Epithelial cell of prostate (primary cell): Measurements from ENCODE around the gene PPP4R3A.
A peak's percentile ranks its signal among the peaks of the same experiment; 100 is the strongest.
"Not testable (repeated sequence)": the region's sequence is repeated elsewhere in the genome, so short reads cannot be mapped to it uniquely, and the experiment has no call there.

Experiments
- DNase-seq: peaks from one replicate; pipeline ENCODE4 v3.0.0-alpha.2; 2011; ENCODE audit warnings: low read depth, low spot score
- H3K27ac ChIP-seq: fragments of 450-650 bp; 2 replicates; pipeline ENCODE4 v1.5.1; 2017; ENCODE audit warnings: mild to moderate bottlenecking

The PPP4R3A gene

DNA sequence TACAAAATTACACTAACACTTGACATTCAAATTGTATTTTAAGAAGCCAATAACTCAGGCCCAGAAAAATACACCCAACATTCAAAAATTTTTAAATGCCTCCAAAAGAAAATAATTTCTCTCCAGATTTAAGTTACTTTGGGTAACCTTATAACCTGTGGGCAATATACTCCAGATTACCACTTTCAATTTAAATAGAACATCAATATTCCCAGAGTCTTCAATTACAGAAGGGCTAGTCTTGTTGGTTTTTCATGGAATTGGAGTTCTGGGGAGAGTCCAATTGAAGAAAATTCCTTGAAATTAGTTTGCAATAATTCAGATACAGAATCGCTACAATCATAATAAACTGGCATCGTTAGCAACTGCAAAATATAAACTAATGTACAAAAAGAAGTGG lies 2.0 kb downstream of the PPP4R3A start:
- DNase-seq, result no peak
- H3K27ac ChIP-seq, result no peak overlapping the region

DNA sequence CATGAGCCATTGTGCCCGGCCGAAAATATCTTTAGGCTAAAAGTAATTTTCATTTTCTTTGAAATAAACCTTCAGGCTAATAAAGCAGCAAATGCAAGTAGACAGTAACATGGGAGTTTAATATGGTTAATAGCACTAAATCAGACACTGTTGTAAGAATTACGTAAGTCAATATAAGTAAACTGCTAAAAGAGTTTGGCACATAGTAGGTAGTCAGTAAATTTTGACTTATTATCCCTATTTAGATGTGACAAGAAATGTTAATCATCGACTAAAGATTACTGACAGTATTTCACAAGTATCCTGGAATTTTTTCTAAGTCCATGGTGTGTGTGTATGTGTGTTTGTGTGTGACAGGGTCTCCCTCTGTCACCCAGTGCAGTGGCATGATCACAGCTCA lies 3.9 kb downstream of the PPP4R3A start:
- no peak for DNase-seq
- H3K27ac ChIP-seq, result no peak overlapping the region

DNA sequence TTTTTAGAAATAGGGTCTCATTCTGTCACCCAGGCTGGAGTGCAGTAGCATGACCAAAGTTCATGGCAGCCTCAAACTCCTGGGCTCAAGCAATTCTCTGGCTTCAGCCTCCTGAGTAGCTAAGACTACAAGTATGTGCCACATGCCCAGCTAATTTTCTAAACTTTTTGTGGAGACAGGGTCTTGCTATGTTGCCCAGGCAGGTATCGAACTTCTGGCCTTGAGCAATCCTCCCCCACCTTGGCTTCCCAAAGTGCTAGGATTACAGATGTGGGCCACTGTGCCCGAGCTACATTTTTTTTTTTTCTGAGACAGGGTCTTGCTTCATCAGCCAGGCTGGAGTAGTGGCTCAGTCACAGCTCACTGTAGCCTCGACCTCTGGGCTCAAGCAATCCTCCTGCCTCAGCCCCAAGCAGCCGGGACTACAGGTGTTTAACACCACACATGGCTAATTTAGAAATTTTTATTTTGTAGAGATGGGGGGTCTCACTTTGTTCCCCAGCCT lies 7.1 kb downstream of the PPP4R3A start:
- no peak for DNase-seq
- no peak overlapping the region for H3K27ac ChIP-seq

DNA sequence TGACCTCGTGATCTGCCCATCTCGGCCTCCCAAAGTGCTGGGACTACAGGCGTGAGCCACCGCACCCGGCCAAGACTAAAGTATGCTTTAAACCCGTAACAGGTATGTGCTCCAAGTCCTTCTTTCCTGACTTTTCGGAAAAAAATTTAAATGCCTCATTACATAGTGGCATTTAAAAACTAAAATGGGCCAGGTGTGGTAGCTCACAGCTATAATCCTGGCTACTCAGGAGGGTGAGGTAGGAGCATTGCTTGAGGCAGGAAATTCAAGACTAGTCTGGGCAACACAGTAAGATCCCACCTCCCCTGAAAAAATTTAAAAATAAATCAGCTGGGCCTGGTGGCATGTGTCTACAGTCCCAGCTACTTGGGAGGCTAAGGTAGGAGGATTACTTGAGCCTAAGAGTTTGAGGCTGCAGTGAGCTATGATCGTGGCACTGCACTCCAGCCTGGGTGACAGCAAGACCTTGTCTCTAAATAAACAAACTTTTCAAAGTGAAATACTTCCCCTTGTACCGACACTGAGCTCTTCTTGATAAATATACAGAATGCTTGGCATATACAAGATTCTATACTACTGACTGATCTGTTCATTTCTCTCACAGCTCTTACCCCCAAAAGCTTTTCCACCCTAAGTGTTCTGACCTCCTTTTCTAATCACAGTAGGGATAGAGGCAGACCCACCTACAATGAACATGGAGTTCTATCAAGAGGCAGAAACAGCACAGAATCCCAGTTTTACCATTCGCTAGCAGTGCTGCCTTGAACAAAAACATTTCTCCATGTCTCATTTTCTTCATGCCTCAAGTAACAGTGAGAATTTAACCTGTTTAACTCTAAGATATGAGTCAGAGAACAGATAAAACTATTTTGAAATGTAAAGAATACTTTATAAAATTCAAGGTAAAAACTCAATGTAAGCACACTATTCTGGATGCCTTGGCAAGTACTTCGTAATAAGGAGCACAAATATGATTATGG lies 7.9 kb downstream of the PPP4R3A start:
- no peak overlapping the region for H3K27ac ChIP-seq
- DNase-seq, result no peak

DNA sequence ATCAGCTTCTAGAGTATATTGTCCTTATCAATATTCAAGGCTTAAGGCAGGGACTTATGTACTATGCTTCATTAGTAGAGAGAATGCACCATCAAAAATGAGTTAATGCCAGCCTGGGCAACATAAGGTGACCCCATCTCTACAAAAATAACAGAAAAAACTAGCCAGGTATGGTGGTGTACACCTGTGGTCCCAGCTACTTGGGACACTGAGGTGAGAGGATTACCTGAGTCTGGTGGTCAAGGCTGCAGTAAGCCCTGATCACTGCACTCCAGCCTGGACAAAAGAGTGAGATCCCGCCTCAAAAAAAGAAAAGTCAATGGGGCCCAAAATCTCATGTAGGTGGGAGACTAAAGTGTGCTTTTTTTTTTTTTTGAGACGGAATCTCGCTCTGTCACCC lies 8.8 kb downstream of the PPP4R3A start:
- H3K27ac ChIP-seq, result no peak overlapping the region
- no peak for DNase-seq

DNA sequence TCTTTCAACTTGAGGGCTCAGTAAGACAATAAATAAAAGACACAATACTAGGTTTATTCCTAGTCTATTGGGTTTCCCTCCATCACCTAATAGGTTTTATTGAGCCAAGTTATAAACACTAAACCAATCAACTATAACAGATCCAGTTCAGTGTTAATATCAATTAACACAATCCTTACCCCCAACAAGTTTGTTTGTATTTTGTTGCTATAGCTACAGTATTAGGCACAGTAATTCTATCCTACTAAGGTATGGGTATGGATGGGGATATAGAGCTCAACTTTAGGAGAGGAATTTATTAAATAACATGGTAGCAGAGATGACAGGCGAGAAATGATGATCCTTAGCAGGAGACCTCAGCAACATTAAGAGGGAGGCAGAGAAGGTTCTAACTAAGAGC lies 13.3 kb downstream of the PPP4R3A start:
- DNase-seq, result no peak
- H3K27ac ChIP-seq, result no peak overlapping the region

DNA sequence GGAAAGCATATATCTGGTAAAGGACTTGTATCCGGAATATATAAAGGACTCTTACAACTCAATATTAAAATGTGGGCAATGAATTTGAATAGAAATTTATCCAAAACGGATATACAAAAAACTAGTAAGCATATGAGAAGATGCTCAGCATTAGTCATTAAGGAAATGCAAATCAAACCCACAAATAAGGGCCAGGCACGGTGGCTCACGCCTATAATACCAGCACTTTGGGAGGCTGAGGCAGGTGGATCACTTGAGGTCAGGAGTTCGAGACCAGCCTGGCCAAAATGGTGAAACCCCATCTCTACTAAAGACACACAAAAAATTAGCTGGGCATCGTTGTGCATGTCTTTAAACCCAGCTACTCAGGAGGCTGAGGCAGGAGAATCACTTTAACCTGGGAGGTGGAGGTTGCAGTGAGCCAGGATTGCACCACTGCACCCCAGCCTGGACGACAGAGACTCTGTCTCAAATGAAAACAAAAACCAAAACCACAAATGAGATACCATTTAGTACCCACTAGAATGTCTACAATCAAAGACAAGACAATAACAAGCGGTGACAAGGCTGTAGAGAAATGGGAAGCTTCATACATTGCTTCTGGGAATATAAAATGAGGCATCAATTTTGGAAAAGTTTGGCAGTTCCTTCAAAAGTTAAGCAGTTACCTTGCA lies 15.6 kb downstream of the PPP4R3A start:
- not testable (repeated sequence) for H3K27ac ChIP-seq, DNase-seq

DNA sequence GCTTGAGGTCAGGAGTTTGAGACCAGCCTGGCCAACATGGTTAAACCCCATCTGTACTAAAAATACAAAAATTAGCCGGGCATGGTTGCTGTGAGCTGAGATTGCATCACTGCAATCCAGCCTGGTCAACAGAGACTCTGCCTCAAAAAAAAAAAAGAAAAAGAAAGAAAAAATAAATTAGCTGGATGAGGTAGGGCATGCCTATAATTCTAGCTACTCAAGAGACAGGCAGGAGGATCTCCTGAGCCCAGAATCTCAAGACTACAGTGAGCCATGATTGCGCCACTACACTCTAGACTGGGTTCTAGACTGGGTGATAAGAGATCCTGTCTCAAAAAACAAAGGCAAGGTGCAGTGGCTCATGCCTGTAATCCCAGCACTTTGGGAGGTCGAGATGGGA lies 16.9 kb downstream of the PPP4R3A start:
- DNase-seq, result no peak
- no peak overlapping the region for H3K27ac ChIP-seq

DNA sequence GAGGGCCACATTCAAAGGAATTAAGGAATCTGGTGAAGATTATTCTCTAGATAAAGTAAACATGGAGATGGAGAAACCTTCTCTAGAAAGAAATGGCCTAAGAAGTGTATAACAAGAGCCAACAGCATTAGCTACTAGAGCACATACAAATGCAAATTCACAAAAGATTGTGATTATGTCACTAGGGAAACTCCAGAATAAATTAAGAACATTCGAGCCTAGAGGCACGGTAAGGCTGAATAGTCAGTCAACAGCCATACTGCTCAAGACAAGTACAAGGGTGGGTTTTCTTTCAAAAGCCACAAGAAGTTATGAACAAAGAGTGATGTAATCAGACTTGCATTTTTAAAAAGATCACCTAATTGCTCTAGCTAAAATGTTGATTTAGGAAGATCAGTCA lies 25.4 kb downstream of the PPP4R3A start:
- H3K27ac ChIP-seq, result no peak overlapping the region

DNA sequence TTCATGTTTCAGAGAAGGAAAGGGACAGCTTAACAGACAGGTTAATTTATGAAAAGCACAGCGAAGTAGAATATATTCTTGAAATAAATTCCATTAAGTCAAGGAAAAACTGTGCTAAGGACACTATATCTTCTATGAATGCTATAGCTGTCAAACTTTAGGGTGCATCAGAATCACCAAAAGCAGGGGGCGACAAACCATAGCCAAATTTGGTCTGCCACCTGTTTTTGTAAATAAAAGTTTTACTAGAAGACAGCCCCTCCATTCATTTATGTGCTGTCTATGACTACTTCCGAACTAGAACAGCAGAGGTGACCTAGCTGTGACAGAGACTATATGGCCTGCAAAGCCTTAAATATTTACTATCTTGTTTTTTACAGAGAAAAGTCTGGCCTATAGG lies 25.9 kb downstream of the PPP4R3A start:
- H3K27ac ChIP-seq, result no peak overlapping the region
- no peak for DNase-seq

More for the DNA sequence above, 25.4 kb downstream of the PPP4R3A start:
- no peak for DNase-seq

DNA sequence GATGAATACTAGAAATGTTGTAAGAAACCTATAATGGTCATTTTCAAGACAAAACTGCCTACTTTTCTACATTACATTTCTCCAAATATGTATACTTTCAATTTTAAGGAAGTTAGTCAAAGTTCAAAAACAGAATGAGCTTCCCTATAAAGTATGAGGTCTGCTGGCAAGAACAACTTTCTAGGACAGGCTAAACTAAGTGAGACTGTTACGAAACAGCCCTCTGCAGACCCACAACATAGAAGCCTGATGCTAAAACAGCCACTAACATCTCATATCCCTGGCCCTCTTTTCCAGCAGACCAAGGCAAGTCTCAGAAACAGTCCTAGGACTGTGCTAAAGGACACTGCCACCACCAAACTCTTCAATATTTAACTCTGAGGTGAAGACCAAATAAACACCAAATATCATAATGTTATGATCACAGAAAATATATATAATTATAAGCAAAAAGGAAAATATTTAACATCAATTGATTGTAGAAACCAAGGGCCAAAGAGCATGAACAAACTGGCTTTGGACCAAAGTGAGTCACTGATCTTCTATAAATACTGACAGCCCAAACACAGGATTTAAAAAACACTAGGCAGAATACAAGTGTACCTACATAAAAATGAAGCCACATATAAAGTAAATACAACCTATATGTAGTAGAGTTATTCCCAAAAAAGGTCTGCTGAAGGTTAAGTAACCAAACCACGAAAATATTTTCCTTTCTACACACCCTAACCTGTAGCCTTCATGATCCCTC lies 27.7 kb downstream of the PPP4R3A start:
- DNase-seq, result no peak
- no peak overlapping the region for H3K27ac ChIP-seq

DNA sequence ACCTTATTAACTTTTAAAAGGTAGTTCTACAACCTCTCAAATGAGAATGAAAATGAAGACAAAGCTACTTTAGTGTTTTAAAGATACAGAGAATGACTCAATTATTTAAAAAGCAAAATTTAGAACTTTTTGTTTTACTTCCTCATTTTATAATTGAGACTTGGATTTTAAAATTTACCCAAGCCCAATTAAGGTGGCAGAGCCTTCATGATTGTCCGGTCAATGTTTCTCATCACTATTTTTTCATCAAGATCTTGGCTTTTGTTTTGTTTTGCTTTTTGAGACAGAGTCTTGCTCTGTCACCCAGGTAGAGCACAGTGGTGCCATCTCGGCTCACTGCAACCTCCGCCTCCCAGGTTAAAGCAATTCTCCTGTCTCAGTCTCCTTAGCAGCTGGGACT lies 32.7 kb downstream of the PPP4R3A start:
- H3K27ac ChIP-seq, result no peak overlapping the region
- DNase-seq, result no peak

DNA sequence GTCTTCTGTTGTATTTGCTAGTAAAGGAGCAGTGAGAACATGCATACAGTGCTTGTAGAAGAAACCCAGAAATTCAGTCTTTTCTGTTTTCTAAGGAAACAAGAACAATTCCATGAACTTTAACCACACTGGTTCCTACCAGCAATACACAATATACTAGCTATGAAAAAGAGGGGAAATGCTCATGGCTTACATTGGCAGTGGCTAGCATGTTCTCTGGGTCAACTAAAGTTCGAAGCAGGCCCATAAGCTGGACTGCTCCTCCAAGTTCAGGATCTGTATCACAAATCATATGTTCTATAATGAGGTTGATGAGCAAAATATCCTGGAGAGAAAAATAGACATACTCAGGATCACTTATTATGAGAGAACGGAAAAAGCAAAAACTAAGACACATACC lies 37.1 kb downstream of the PPP4R3A start:
- H3K27ac ChIP-seq, result no peak overlapping the region
- DNase-seq, result no peak

DNA sequence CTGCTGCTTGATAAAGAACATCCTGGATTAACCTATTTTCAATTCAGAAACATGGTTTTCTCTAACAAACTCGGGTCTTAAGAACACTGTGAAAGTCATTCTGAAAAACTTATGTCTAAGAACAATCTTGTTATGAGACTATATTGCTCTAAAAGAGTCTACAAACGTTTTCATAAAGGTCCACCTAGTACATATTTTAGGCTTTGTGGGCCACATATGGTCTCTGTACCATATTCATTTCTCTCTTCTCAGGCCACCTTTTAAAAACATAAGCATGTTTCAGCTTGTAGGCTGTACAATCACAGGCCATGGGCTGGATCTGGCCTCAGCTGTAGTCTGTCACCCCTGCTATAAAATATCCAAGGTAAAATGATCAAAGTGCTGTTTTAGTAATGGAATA lies 39.9 kb downstream of the PPP4R3A start:
- H3K27ac ChIP-seq, result no peak overlapping the region

DNA sequence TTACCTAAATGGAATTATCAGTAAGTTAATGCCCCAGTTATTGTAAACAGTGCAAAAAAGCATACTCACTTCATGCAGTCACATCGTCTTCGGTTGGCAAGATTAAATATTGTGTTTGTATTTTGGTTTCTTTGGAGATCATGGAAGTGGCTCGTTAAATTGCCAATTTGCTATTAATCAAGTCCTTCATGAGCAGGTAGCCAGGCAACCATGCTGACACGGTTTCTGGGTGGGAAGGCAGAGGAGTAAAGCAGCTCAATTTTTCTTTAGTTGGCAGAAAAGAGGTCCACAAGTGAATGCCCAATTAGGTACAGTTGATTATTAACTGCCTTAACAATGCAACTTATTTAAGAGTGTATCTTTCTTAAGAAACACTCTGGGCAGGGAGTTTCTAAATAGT lies 43.9 kb downstream of the PPP4R3A start:
- DNase-seq, result no peak

More for the DNA sequence above, 39.9 kb downstream of the PPP4R3A start:
- DNase-seq, result no peak

DNA sequence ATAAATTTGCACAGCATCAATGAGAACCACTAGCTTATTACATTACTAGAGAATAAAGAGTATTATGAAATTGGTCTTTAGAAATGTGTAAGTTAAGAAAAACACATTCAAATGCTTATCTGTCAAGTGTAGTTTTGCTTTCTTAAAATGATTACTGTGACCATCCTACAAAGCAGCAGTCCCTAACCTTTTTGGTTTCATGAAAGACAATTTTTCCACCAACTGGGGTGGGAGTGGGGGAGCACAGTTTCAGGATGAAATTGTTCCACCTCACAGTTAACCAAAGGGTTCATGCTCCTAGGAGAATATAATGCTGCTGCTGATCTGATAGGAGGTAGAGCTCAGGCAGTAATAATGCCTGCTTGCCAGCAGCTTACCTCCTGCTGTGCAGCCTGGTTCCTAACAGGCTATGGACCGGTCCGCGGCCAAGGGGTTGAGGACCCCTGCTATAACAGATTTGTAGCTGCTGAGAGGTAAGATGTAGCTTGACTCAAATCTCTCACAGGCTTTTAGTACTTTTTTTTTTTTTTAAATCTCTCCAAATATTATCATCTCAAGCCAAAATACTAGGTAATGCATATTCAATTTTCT lies 45.4 kb downstream of the PPP4R3A start:
- DNase-seq, result no peak
- H3K27ac ChIP-seq, result no peak overlapping the region

More for the DNA sequence above, 43.9 kb downstream of the PPP4R3A start:
- no peak overlapping the region for H3K27ac ChIP-seq

DNA sequence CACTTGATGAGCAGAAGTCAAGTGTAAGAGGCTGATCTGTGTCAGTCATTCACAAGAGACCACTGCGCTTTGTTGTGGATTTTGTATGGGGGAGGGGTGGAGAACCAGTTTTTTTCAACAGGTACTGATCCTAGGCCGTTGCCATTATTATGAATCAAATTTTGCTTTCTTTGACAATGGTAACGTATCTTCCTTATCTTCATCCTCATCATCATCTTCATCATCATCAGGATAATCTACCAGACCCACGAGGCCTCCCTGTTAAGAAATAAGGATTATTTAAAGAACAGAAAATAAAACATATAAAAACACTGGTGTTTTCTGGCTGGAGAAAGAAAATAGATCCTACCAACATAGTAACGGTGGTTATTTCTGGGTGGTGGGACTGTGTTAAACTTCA lies 51.5 kb downstream of the PPP4R3A start:
- H3K27ac ChIP-seq, result peak overlapping the region; percentile 31
- DNase-seq, result no peak

DNA sequence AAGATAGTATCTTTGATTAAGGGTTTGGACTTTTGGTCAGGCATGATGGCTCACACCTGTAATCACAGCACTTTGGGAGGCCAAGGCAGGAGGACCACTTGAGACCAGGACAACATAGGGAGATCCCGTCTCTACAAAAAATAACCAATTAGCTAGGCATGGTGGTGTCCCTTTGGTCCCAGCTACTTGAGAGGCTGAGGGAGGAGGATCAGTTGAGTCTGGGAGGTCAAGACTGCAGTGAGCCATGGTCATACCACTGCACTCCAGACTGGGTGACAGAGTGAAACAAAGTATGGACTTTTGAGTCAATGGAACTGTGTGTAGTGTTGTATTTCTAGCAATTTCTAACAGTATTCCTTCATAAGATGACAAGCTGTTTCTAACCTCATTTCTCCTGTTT lies 53.8 kb downstream of the PPP4R3A start:
- no peak for DNase-seq
- no peak overlapping the region for H3K27ac ChIP-seq

DNA sequence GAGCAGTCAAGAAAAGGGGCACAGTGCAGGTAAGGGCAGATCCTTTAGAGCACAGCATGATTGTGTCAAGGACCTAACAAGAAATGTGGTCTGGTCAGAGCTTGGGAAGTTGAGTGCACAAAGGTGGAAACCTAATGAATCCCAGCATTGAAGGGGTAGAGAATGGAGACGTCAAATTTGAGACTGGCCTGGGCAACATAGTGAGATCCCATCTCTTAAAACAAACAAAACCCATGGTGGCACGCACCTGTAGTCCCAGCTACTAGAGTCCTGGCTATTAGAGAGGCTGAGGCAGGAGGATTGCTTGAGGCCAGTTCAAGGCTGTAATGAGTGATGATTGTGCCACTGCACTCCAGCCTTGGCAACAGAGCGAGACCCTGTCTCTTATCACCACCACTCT lies 55.5 kb downstream of the PPP4R3A start:
- no peak overlapping the region for H3K27ac ChIP-seq
- DNase-seq, result no peak

DNA sequence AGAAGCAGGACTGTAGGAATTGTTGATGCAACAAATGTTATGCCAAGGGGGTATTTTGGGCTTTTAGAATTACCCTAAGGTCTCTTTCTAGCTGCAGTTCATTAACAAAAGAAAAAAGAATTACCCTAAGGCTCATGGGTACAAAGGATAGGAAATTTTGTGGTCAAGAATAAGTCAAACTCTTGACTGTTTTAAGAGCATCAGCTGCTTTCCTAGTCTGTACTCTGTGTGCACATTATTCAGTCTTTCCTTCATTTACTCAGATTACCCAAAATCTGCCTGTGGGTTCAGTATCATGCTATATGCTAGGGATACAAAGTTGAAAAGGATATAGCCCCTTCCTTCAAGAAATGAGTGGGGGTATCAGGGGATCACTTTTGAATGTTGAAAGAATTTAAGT lies 56.0 kb downstream of the PPP4R3A start:
- no peak for DNase-seq
- H3K27ac ChIP-seq, result no peak overlapping the region
